SK-N-SH treated with all-trans-retinoic acid at 6 μM for 48 hours (cell line): ENCODE results near the gene MIER1.

ENCODE experiments used
- ARNTL ChIP-seq: fragments of 450-650 bp; formaldehyde crosslinking; IDR thresholded peaks from 2 replicates; pipeline ENCODE4 v1.5.0; 2020; ENCODE audit warnings: low read depth, mild to moderate bottlenecking, moderate library complexity, borderline replicate concordance
- BACH2 ChIP-seq: fragments of 250-450 bp; sonication (Bioruptor Pico); IDR thresholded peaks from 2 replicates; pipeline ENCODE4 v1.9.0; 2021; ENCODE audit warnings: mild to moderate bottlenecking, borderline replicate concordance
- ISL1 ChIP-seq: fragments of 250-450 bp; sonication (Bioruptor Pico); IDR thresholded peaks from 2 replicates; pipeline ENCODE4 v2.1.2; 2022; ENCODE audit warnings: mild to moderate bottlenecking, moderate library complexity
- ZC3H10 ChIP-seq: fragments of 250-450 bp; sonication (Bioruptor Pico); IDR thresholded peaks from 2 replicates; pipeline ENCODE4 v1.5.1; 2021; ENCODE audit warnings: mild to moderate bottlenecking, moderate library complexity
- ZFP3 ChIP-seq: fragments of 250-450 bp; sonication (Bioruptor Pico); IDR thresholded peaks from 2 replicates; pipeline ENCODE4 v1.5.0; 2020; ENCODE audit warnings: mild to moderate bottlenecking, moderate library complexity
- ZFP30 ChIP-seq: fragments of 450-650 bp; formaldehyde crosslinking; IDR thresholded peaks from 2 replicates; pipeline ENCODE4 v1.5.0; 2022; ENCODE audit warnings: mild to moderate bottlenecking, moderate library complexity
- ZNF70 ChIP-seq: fragments of 450-650 bp; formaldehyde crosslinking; IDR thresholded peaks from 2 replicates; pipeline ENCODE4 v1.5.0; 2020; ENCODE audit warnings: mild to moderate bottlenecking, moderate library complexity
- TF ChIP-seq, protein P1 (sequence below): fragments of 250-450 bp; sonication (Bioruptor Pico); IDR thresholded peaks from 2 replicates; pipeline ENCODE4 v1.8.0; 2020; ENCODE audit warnings: mild to moderate bottlenecking, moderate library complexity, borderline replicate concordance

DNA sequence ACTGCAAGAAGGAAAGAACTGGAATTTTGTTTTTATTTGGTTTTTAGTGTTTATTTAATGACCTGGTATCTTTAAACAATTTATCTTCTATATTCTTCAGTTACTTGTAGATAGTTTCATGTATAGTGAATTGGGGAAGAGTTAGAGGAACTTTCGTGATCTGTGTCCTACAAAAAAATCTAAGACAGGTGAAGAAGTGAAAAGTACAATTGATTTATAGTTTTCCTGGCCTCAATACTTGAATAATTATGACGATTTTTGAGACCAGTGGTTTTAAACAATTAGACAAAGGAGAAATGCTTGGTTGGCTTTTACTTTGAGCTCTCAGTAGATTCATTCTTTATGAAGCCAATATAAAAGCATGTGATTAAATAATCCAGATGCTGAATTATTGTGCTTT, 7.5 kb downstream of the MIER1 start:
- TF ChIP-seq, protein P1, sequence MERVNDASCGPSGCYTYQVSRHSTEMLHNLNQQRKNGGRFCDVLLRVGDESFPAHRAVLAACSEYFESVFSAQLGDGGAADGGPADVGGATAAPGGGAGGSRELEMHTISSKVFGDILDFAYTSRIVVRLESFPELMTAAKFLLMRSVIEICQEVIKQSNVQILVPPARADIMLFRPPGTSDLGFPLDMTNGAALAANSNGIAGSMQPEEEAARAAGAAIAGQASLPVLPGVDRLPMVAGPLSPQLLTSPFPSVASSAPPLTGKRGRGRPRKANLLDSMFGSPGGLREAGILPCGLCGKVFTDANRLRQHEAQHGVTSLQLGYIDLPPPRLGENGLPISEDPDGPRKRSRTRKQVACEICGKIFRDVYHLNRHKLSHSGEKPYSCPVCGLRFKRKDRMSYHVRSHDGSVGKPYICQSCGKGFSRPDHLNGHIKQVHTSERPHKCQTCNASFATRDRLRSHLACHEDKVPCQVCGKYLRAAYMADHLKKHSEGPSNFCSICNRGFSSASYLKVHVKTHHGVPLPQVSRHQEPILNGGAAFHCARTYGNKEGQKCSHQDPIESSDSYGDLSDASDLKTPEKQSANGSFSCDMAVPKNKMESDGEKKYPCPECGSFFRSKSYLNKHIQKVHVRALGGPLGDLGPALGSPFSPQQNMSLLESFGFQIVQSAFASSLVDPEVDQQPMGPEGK (CRISPR knock-in tag): no peak
- TF ChIP-seq ISL1 (CRISPR knock-in tag) (no peak), ZC3H10 (CRISPR knock-in tag) (no peak), ZFP3 (CRISPR knock-in tag) (no peak), ARNTL (CRISPR knock-in tag) (no peak), ZNF70 (CRISPR knock-in tag) (no peak), ZFP30 (CRISPR knock-in tag) (no peak), BACH2 (CRISPR knock-in tag) (no peak)
